NB4 (cell line): ENCODE data around the gene RPS4Y1.

Experiments
- DNase-seq: peaks from one replicate; pipeline ENCODE4 v3.0.0; 2010; ENCODE audit warnings: low read depth
- H3K4me3 ChIP-seq: one replicate; pipeline ENCODE4 v1.5.1; 2011; ENCODE audit warnings: mild to moderate bottlenecking, low read depth, low read length, moderate library complexity
- MAX ChIP-seq: IDR thresholded peaks from 2 replicates; pipeline ENCODE4 v1.6.1; 2011; ENCODE audit warnings: low read depth, low read length
- MYC ChIP-seq: IDR thresholded peaks from 2 replicates; pipeline ENCODE4 v1.6.1; 2011; ENCODE audit warnings: low read depth, low read length
- POLR2A ChIP-seq: IDR thresholded peaks from 2 replicates; pipeline ENCODE4 v1.6.1; 2011; ENCODE audit warnings: mild to moderate bottlenecking; ENCODE audit not compliant: insufficient read length; ENCODE audit errors: extremely low read depth
- TF ChIP-seq, protein P1 (sequence below): IDR thresholded peaks from one replicate; pipeline ENCODE4 v1.5.1; 2012; ENCODE audit warnings: low read depth, low read length

Gene RPS4Y1

GRCh38 chrY:2887955-2888354 is 46.6 kb downstream of the RPS4Y1 start:
- no peak for DNase-seq
- H3K4me3 ChIP-seq: no peak overlapping the region

DNA sequence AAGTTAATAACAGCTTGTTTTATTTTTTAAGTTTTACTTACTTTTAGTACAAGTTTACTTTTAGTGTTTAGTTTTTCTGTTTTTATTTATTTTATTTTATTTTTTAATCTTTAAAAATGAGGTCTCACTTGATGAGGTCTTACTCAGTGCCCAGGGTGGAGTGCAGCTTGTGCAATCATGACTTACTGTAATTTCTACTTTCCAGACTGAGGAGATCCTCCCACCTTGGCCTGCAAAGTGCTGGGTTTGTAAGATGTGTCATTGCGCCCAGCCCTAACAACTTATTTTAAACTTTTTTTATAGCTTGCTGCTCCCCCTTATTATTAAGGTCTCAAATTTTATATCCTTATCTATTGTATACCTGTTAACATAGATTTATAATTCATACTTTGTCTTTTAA is 52.1 kb downstream of the RPS4Y1 start:
- TF ChIP-seq, protein P1, sequence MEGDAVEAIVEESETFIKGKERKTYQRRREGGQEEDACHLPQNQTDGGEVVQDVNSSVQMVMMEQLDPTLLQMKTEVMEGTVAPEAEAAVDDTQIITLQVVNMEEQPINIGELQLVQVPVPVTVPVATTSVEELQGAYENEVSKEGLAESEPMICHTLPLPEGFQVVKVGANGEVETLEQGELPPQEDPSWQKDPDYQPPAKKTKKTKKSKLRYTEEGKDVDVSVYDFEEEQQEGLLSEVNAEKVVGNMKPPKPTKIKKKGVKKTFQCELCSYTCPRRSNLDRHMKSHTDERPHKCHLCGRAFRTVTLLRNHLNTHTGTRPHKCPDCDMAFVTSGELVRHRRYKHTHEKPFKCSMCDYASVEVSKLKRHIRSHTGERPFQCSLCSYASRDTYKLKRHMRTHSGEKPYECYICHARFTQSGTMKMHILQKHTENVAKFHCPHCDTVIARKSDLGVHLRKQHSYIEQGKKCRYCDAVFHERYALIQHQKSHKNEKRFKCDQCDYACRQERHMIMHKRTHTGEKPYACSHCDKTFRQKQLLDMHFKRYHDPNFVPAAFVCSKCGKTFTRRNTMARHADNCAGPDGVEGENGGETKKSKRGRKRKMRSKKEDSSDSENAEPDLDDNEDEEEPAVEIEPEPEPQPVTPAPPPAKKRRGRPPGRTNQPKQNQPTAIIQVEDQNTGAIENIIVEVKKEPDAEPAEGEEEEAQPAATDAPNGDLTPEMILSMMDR: no peak
- TF ChIP-seq MYC (no peak), POLR2A (no peak), MAX (no peak)
- DNase-seq: no peak
- no peak overlapping the region for H3K4me3 ChIP-seq

More at GRCh38 chrY:2887955-2888354, 46.6 kb downstream of the RPS4Y1 start:
- TF ChIP-seq POLR2A (no peak), MYC (no peak), MAX (no peak)
- TF ChIP-seq, protein P1: no peak

DNA sequence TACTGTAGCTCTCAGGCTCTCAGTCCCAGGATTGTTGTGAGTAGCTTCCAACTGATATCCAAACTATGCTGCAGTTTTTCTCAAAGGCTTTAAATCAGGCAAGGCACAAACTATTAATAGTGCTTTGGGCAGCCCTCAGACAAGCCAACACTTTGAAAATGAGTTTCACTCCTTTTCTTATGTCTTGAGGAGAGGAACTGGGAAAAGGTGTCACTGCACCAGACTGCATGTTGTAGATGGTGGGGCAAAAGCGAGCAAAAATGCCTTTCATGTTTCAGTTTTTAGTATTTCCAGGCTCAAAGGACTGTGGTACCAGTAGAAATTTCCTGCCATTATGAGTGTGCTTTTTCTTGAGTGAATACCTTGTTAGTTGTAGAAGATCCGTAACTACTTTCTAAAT is 54.6 kb downstream of the RPS4Y1 start:
- H3K4me3 ChIP-seq: no peak overlapping the region
- no peak for DNase-seq
- TF ChIP-seq MAX (no peak), POLR2A (no peak), MYC (no peak)
- TF ChIP-seq, protein P1: no peak

DNA sequence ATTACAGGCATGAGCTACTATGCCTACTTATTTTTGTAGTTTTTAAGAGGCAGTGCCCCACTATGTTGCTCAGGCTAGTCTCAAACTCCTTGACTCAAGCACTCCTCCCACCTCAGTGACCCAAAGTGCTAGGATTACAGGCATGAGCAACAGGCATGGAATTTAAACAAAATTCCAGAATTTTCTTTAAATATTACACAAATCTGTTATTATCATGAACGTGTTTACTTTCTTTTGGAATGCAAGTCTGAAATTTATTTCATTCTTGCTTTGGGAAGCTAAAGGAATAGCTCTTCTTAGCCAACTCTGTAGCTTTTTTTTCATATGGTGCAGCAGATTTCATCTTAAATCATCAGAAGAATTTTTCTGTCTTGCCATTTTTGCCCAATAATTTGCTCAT is 66.0 kb downstream of the RPS4Y1 start:
- TF ChIP-seq POLR2A (no peak), MYC (no peak)
- DNase-seq: no peak
- H3K4me3 ChIP-seq: no peak overlapping the region

DNA sequence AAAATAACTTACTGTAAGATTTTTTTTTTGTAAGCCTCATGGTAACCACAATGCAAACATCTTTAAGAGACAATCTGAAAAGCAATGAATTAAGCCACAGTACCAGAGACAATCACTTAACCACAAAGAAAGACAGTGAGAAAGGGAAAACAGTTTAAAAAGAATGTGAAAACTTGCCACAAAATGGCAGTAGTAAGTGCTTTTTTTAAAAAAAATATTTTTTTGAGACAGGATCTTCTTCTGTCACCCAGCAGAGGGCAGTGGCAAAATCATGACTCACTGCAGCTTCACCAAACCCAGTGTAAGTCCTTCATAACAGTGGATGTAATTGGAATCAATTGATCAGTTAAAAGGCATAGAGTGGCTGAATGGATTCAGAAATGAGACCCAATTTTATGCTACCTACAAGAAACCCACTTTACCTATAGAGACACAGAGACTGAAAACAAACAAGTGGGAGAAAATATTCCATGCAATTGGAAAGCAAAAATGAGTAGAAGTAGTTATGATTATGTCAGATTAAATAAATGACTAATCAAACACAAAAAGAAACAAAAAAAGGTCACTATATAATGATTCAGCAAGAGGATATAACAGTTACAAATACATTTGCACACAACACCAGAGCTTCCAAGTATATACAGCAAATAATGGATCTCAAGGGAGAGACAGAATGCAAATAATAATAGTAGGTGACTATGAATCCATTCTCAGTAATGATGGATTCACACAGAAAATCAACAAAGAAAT is 71.8 kb downstream of the RPS4Y1 start:
- H3K4me3 ChIP-seq: no peak overlapping the region
- DNase-seq: no peak
- TF ChIP-seq MAX: no peak
- no peak for TF ChIP-seq POLR2A
